IMR-90 (cell line): ENCODE measurements around the gene BTG4. TPM values are rescaled to one million over a fixed set of nuclear protein-coding genes. Genes with fewer than 3 reads are reported as not detected.

Experiments
- ATAC-seq: fragments of 200-7000 bp; cut with Tn5 transposase; 2 replicates; pipeline ENCODE4 v1.9.1; 2020; ENCODE audit warnings: low read depth, mild to moderate bottlenecking, moderate library complexity
- BruUV-seq: library from RNA; stranded (reverse); fragments of 400-500 nt; replicated peaks from 2 replicates; lab custom pipeline; 2021; lab: Mats Ljungman, UMichigan
- CTCF ChIA-PET: fragments of 300-600 bp; formaldehyde crosslinking; extraction: SDS; loops from one replicate; lab custom pipeline; 2021; ENCODE audit warnings: antibody characterized with exemption; lab: Yijun Ruan, JAX
- POLR2A ChIA-PET: fragments of 300-600 bp; sonication (Branson Sonifier 250); formaldehyde crosslinking; loops from one replicate; lab custom pipeline; 2022; ENCODE audit warnings: antibody characterized with exemption; ENCODE audit not compliant: unreplicated experiment; lab: Charles Lee
- DNase-seq: peaks from one replicate; pipeline ENCODE4 v3.0.0; 2013
- H2AFZ ChIP-seq: replicated peaks from 2 replicates; pipeline ENCODE3; 2013; ENCODE audit warnings: low read length, mild to moderate bottlenecking; ENCODE audit not compliant: poor library complexity
- H2AK5ac ChIP-seq: 2 replicates; pipeline ENCODE4 v1.6.1; 2013; ENCODE audit warnings: low read depth, low read length, inconsistent platforms
- H2AK9ac ChIP-seq: replicated peaks from 2 replicates; pipeline ENCODE3; 2013; ENCODE audit warnings: mild to moderate bottlenecking, low read depth, low read length, moderate library complexity; ENCODE audit not compliant: poor library complexity
- H2BK120ac ChIP-seq: 2 replicates; pipeline ENCODE4 v1.6.1; 2013; ENCODE audit warnings: low read depth, low read length, inconsistent platforms
- H2BK15ac ChIP-seq: 3 replicates; pipeline ENCODE4 v1.6.1; 2013; ENCODE audit warnings: low read depth, low read length, inconsistent platforms
- H2BK20ac ChIP-seq: 2 replicates; pipeline ENCODE4 v1.6.1; 2013; ENCODE audit warnings: low read depth, mild to moderate bottlenecking, inconsistent platforms, low read length, moderate library complexity
- H2BK5ac ChIP-seq: 2 replicates; pipeline ENCODE4 v1.6.1; 2013; ENCODE audit warnings: mild to moderate bottlenecking, low read depth, low read length, inconsistent platforms; ENCODE audit not compliant: poor library complexity, severe bottlenecking
- H3K14ac ChIP-seq: replicated peaks from 2 replicates; pipeline ENCODE4 v1.6.1; 2013; ENCODE audit warnings: low read depth, low read length, inconsistent platforms
- H3K18ac ChIP-seq: 2 replicates; pipeline ENCODE4 v1.6.1; 2013; ENCODE audit warnings: low read depth, low read length, control low read depth
- H3K23ac ChIP-seq: 2 replicates; pipeline ENCODE4 v1.6.1; 2013; ENCODE audit warnings: low read depth, low read length, inconsistent platforms
- H3K27ac ChIP-seq: 2 replicates; pipeline ENCODE4 v1.5.1; 2013; ENCODE audit warnings: mild to moderate bottlenecking, control low read depth, low read length; ENCODE audit not compliant: insufficient read depth
- H3K27me3 ChIP-seq: 2 replicates; pipeline ENCODE4 v1.6.1; 2013; ENCODE audit warnings: low read length; ENCODE audit not compliant: control insufficient read depth, insufficient read depth
- H3K36me3 ChIP-seq: 2 replicates; pipeline ENCODE4 v1.6.1; 2013; ENCODE audit warnings: low read length, mixed read lengths; ENCODE audit not compliant: control insufficient read depth, insufficient read depth
- H3K4ac ChIP-seq: 2 replicates; pipeline ENCODE4 v1.6.1; 2013; ENCODE audit warnings: low read depth, low read length, inconsistent platforms
- H3K4me1 ChIP-seq: 2 replicates; pipeline ENCODE4 v1.6.1; 2013; ENCODE audit warnings: low read length, mixed read lengths; ENCODE audit not compliant: control insufficient read depth, insufficient read depth
- H3K4me2 ChIP-seq: 2 replicates; pipeline ENCODE4 v1.6.1; 2013; ENCODE audit warnings: low read depth, mild to moderate bottlenecking, control low read depth, low read length, moderate library complexity
- H3K4me3 ChIP-seq: 2 replicates; pipeline ENCODE4 v1.5.1; 2013; ENCODE audit warnings: low read depth, mild to moderate bottlenecking, control low read depth, low read length, moderate library complexity; ENCODE audit not compliant: insufficient read depth
- H3K56ac ChIP-seq: 2 replicates; pipeline ENCODE4 v1.6.1; 2013; ENCODE audit warnings: low read length, inconsistent platforms; ENCODE audit not compliant: insufficient read depth; ENCODE audit errors: extremely low read depth
- H3K79me1 ChIP-seq, 2 experiments: 2 replicates each; pipeline ENCODE4 v1.6.1; 2013; ENCODE audit warnings: low read length in 2 of 2, inconsistent platforms in 1 of 2, low read depth in 1 of 2
- H3K9ac ChIP-seq: 2 replicates; pipeline ENCODE4 v1.6.1; 2013; ENCODE audit warnings: low read depth, low read length, control low read depth
- H3K9me1 ChIP-seq: 2 replicates; pipeline ENCODE4 v1.6.1; 2013; ENCODE audit warnings: low read length, inconsistent platforms; ENCODE audit not compliant: insufficient read depth
- H3K9me3 ChIP-seq: 2 replicates; pipeline ENCODE4 v1.6.1; 2013; ENCODE audit warnings: low read length; ENCODE audit not compliant: control insufficient read depth, insufficient read depth
- H4K20me1 ChIP-seq: 2 replicates; pipeline ENCODE4 v1.6.1; 2013; ENCODE audit warnings: low read length, inconsistent platforms; ENCODE audit not compliant: insufficient read depth
- H4K5ac ChIP-seq: 2 replicates; pipeline ENCODE4 v1.6.1; 2013; ENCODE audit warnings: mild to moderate bottlenecking, low read depth, low read length, control low read depth
- H4K8ac ChIP-seq, 2 experiments: 2 replicates each; pipeline ENCODE4 v1.6.1; 2013; ENCODE audit warnings: low read depth in 2 of 2, low read length in 2 of 2, control low read depth in 1 of 2, inconsistent platforms in 1 of 2
- H4K91ac ChIP-seq: 2 replicates; pipeline ENCODE4 v1.6.1; 2013; ENCODE audit warnings: low read depth, low read length, inconsistent platforms; ENCODE audit not compliant: insufficient read depth
- BHLHE40 ChIP-seq: fragments of 150-350 bp; IDR thresholded peaks from 2 replicates; pipeline ENCODE4 v1.6.1; 2016; ENCODE audit warnings: mild to moderate bottlenecking, low read depth, low read length
- CEBPB ChIP-seq: IDR thresholded peaks from 2 replicates; pipeline ENCODE4 v1.6.1; 2012; ENCODE audit warnings: low read depth, low read length, improper control_type of control experiment
- CHD1 ChIP-seq: IDR thresholded peaks from 2 replicates; pipeline ENCODE4 v1.6.1; 2012; ENCODE audit warnings: low read depth, low read length, improper control_type of control experiment
- MXI1 ChIP-seq: IDR thresholded peaks from 2 replicates; pipeline ENCODE4 v1.6.1; 2012; ENCODE audit warnings: low read depth, mild to moderate bottlenecking, low read length, moderate library complexity, borderline replicate concordance
- POLR2A ChIP-seq: IDR thresholded peaks from 2 replicates; pipeline ENCODE4 v1.6.1; 2012; ENCODE audit warnings: mild to moderate bottlenecking, low read depth, low read length
- RAD21 ChIP-seq: IDR thresholded peaks from 2 replicates; pipeline ENCODE4 v1.6.1; 2012; ENCODE audit warnings: low read length, improper control_type of control experiment
- RCOR1 ChIP-seq: IDR thresholded peaks from 2 replicates; pipeline ENCODE4 v1.6.1; 2012; ENCODE audit warnings: mild to moderate bottlenecking, low read length, improper control_type of control experiment; ENCODE audit not compliant: insufficient replicate concordance
- RFX5 ChIP-seq: IDR thresholded peaks from 2 replicates; pipeline ENCODE4 v1.8.0; 2012; ENCODE audit warnings: low read depth, mild to moderate bottlenecking, low read length, moderate library complexity
- SMC3 ChIP-seq: fragments of 150-350 bp; IDR thresholded peaks from 2 replicates; pipeline ENCODE4 v1.6.1; 2016; ENCODE audit warnings: low read depth, mild to moderate bottlenecking, antibody characterized with exemption, low read length, moderate library complexity
- dilution Hi-C: fragments of 300-500 bp; cut with HindIII; formaldehyde crosslinking; loops from one replicate; pipeline ENCODE4 v1.14.3; 2018; ENCODE audit warnings: low sequenced_read_pairs; ENCODE audit not compliant: unreplicated experiment
- in situ Hi-C: fragments of 300-500 bp; cut with MboI; formaldehyde crosslinking; loops from 3 replicates; pipeline ENCODE4 v1.14.3; 2019; ENCODE audit warnings: low sequenced_read_pairs, inconsistent platforms, mixed read lengths
- intact Hi-C: fragments of 100-400 bp; cut with micrococcal nuclease; formaldehyde crosslinking; loops from 2 replicates; pipeline ENCODE4 v1.10.0; 2022
- polyA plus RNA-seq, 3 experiments: library from polyadenylated mRNA; depleted of rRNA; stranded (reverse); fragments of >200 nt; gene quantifications; 2 replicates each; pipeline ENCODE4 v1.2.3, GENCODE V29; 2012; ENCODE audit warnings: low replicate concordance in 1 of 3
- total RNA-seq: library from RNA; depleted of rRNA; stranded (reverse); fragments of >200 nt; gene quantifications from 2 replicates; pipeline ENCODE4 v1.2.3, GENCODE V29; 2012
- TF ChIP-seq, protein P1 (sequence below): fragments of 150-350 bp; IDR thresholded peaks from 2 replicates; pipeline ENCODE4 v1.6.1; 2017; ENCODE audit warnings: mild to moderate bottlenecking, antibody characterized with exemption, low read length, low read depth

Gene BTG4
- total and polyA plus RNA-seq, 2 of the 4 experiments (the other 2 are of a cell fraction): not detected

DNA sequence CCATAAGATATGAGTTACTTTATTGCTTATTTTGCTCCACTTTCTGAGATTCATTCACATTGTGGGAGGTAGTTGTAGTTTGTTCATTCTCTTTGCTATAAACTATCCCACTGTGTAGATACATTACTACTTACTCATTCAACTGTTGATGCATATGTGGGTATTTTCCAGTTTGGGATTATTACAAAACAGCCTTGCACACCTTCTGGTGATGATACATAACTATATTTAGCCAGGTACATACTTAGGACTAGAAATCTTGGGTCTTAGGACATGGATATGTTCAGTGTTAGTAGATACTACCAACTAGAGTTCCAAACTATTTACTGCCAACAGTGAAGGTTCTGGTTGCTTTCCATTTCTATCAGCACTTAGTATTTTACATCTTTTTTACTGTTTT is 37.8 kb downstream of the BTG4 start:
- TF ChIP-seq RCOR1 (no peak), SMC3 (no peak), RFX5 (no peak), POLR2A (no peak), MXI1 (no peak), RAD21 (no peak), BHLHE40 (no peak), CHD1 (no peak), CEBPB (no peak)
- TF ChIP-seq, protein P1, sequence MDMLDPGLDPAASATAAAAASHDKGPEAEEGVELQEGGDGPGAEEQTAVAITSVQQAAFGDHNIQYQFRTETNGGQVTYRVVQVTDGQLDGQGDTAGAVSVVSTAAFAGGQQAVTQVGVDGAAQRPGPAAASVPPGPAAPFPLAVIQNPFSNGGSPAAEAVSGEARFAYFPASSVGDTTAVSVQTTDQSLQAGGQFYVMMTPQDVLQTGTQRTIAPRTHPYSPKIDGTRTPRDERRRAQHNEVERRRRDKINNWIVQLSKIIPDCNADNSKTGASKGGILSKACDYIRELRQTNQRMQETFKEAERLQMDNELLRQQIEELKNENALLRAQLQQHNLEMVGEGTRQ: no peak
- in situ Hi-C loops (no loop called here), intact Hi-C loops (loop anchor here (5.0 kb wide), 1 partner anchor 33 kb away; no protein-coding TSS in a partner anchor), dilution Hi-C loops (no loop called here)
- H3K14ac ChIP-seq: no peak overlapping the region
- no peaks in the 10 kb centered on the region for H3K4me1 ChIP-seq
- H3K18ac ChIP-seq: no peak overlapping the region
- no peak overlapping the region for H4K5ac ChIP-seq
- no TSS peak for BruUV-seq
- H3K4me2 ChIP-seq: no peak overlapping the region
- DNase-seq (no peak), ATAC-seq (no peak)
- H3K4ac ChIP-seq: no peak overlapping the region
- H3K27ac ChIP-seq: no peak overlapping the region
- no peaks in the 10 kb centered on the region for H3K79me1 ChIP-seq
- no peak overlapping the region for H3K23ac ChIP-seq
- H4K8ac ChIP-seq: no peak overlapping the region
- no peaks in the 10 kb centered on the region; the same call in 1 of the 2 replicates for H3K27me3 ChIP-seq
- H3K56ac ChIP-seq: no peak overlapping the region
- H4K91ac ChIP-seq: no peak overlapping the region
- H2BK5ac ChIP-seq: no peak overlapping the region
- H2BK20ac ChIP-seq: no peak overlapping the region
- ChIA-PET CTCF (no interaction called here), POLR2A (no interaction called here)
- no peaks in the 10 kb centered on the region for H3K36me3 ChIP-seq
- H2AK5ac ChIP-seq: no peak overlapping the region
- H3K4me3 ChIP-seq: no peak overlapping the region
- no peak overlapping the region for H2AK9ac ChIP-seq
- H2AFZ ChIP-seq: no peak overlapping the region
- no peaks in the 10 kb centered on the region for H3K9me3 ChIP-seq
- H3K9me1 ChIP-seq: no peaks in the 10 kb centered on the region
- H2BK15ac ChIP-seq: no peak overlapping the region
- H3K9ac ChIP-seq: no peak overlapping the region
- H4K20me1 ChIP-seq: no peaks in the 10 kb centered on the region
- no peak overlapping the region for H2BK120ac ChIP-seq
